NCI-H510A treated with DMSO at 0.1 percent for 48 hours (cell line): ENCODE measurements around the gene ZNF793.

Experiments
- DNase-seq: peaks from one replicate; lab custom pipeline; 2025; lab: John Stamatoyannopoulos, UW

Gene ZNF793

GRCh38 chr19:37565370-37565669, 58.6 kb downstream of the ZNF793 start:
- no peak for DNase-seq

- no peak for DNase-seq
Measured at GRCh38 chr19:37572203-37572602, 65.5 kb downstream of the ZNF793 start.

- DNase-seq = no peak
Measured at GRCh38 chr19:37583340-37583739, 76.6 kb downstream of the ZNF793 start.
